ENCODE data around the gene PPP2R3A. TPM values are rescaled to one million over a fixed set of nuclear protein-coding genes. Genes with fewer than 3 reads are reported as not detected.

Gene PPP2R3A
- total and polyA plus RNA-seq, 2 experiments from 2014 or later: 6.4 to 15.2 TPM

DNA sequence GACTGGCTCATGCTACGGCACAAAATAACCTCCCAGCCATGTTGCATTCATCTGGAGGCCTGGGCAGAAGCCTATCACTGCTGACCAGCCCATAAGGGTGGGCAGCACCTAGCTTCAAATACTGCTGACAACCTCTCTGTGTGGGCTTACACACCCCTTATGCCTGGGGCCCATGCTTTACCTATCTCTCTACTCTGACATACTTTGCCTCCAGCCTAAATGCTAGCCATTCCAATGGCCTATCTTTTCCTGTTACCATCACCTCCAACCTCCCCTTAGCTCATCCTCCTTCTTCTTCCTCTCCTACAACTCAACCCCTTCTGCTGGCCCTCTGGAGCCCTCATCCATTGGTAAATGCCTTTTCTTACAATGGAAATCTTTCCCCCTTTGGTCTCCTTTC is 41.0 kb upstream of the PPP2R3A start (continued):
- no peak for TF ChIP-seq ZNF462 (CRISPR knock-in tag; IDR thresholded peaks at IDR 0.05)

- H3K4me1 ChIP-seq (ENCODE audit: insufficient read depth): peaks cover 7% of the 10 kb centered on the region
- H3K4me3 ChIP-seq: no peak overlapping the region
- ATAC-seq (no peak), DNase-seq (ENCODE audit: low spot score) (no peak)
- Mint-ChIP-seq H3K9me3 (no peaks in the 10 kb centered on the region; the same call in 2 of the 3 replicates), H3K4me1 (peaks cover 11% of the 10 kb centered on the region), H3K27me3 (ENCODE audit: insufficient read depth, low read depth, poor library complexity) (peaks cover 3% of the 10 kb centered on the region), H3K36me3 (ENCODE audit: low read depth) (no peaks in the 10 kb centered on the region), H3K4me3 (no peak overlapping the region), H3K27ac (no peak overlapping the region)
- H4K20me1 ChIP-seq (replicated peaks; ENCODE audit: insufficient read depth): no peaks in the 10 kb centered on the region
- no peaks in the 10 kb centered on the region for H3K27me3 ChIP-seq (ENCODE audit: insufficient read depth)
- no peaks in the 10 kb centered on the region for H3K79me2 ChIP-seq (replicated peaks; ENCODE audit: insufficient read depth)
- no peak overlapping the region for H3K27ac ChIP-seq (ENCODE audit: low read depth)
- no peak overlapping the region for H3K4me2 ChIP-seq
- H3K9me2 ChIP-seq (ENCODE audit: insufficient read depth): peaks cover 21% of the 10 kb centered on the region; the same call in 1 of the 2 replicates
- H3K36me3 ChIP-seq (ENCODE audit: insufficient read depth): no peaks in the 10 kb centered on the region
- no peaks in the 10 kb centered on the region for H3F3A ChIP-seq (replicated peaks; ENCODE audit: low read depth)
- no peak overlapping the region for H2AFZ ChIP-seq
- TF ChIP-seq EZH2 (IDR thresholded peaks at IDR 0.05; ENCODE audit: low read depth, unreplicated experiment) (no peak), CREB1 (CRISPR knock-in tag; IDR thresholded peaks at IDR 0.05; ENCODE audit: low read depth) (no peak), JUNB (IDR thresholded peaks at IDR 0.05; ENCODE audit: unreplicated experiment) (no peak), ZNF462 (CRISPR knock-in tag; IDR thresholded peaks at IDR 0.05) (no peak), REST (IDR thresholded peaks at IDR 0.05; ENCODE audit: unreplicated experiment) (no peak), EZH2phosphoT487 (IDR thresholded peaks at IDR 0.05; ENCODE audit: unreplicated experiment) (no peak)
Measured at GRCh38 chr3:135926664-135927063, 38.9 kb upstream of the PPP2R3A start.
